Activated CD8-positive, alpha-beta memory T cell treated with anti-CD3 and anti-CD28 coated beads, Interleukin-2, amount 50 U/mL, for 24 hours (primary cell): ENCODE results near the gene ACVR1.
"Not testable (repeated sequence)": the region's sequence is repeated elsewhere in the genome, so short reads cannot be mapped to it uniquely, and the experiment has no call there.

Experiments
- DNase-seq: peaks from one replicate; pipeline ENCODE4 v3.0.0-alpha.2; 2020; ENCODE audit errors: extremely low read depth

Gene ACVR1

GRCh38 chr2:157827377-157827776, 48.8 kb downstream of the ACVR1 start:
- no peak for DNase-seq

DNA sequence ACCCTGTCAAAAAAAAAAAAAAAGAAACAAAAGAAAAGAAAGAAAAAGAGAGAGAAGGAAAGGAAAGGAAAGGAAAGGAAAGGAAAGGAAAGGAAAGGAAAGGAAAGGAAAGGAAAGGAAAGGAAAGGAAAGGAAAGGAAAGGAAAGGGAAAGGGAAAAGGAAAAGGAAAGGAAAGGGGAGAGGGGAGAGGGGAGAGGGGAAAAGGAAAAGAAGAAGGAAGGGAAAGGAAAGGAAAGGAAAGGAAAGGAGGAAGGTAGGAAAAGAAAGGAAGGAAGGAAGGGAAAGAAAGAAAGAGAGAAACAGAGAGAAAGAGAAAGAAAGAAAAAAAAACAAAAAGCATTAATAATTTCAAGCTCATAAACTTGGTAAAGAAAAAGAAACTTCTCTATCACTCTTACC, 49.5 kb downstream of the ACVR1 start:
- DNase-seq, result not testable (repeated sequence)

- no peak for DNase-seq
These were observed 50.2 kb downstream of the ACVR1 start for GRCh38 chr2:157825885-157826284.

GRCh38 chr2:157822993-157823392, 53.1 kb downstream of the ACVR1 start:
- no peak for DNase-seq

- no peak for DNase-seq
These were observed 53.6 kb downstream of the ACVR1 start for GRCh38 chr2:157822533-157822932.

DNA sequence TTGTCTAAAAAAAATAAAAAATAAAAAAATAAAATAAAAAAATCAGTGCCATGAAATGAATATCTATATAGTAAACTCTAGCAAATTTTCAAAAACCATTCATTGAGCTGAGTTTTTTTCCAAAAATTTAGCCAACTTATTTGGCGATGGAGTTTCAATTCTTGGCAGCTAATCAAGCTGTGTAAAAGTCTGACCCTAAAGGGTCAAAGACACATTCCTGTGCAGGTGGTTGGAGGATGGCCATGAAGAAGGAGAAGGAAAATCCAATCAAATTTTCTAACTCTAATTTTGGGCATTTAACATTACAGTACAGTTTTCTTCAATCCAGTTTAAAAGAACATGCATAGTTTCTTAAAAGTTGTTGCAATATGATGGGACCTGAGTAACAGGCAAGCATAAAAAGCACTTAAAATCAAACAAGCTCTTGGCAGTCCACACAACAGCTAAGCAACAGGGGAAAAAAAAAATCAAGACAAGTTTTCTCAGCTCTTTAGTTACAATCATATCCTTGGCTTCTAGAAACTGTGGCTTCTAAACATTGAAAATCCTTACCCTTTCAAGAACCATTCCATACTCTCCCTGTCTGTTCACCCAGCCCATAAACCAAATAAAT, 54.5 kb downstream of the ACVR1 start:
- DNase-seq, result no peak

- DNase-seq, result no peak
These were observed 55.9 kb downstream of the ACVR1 start for GRCh38 chr2:157820193-157820592.

DNA sequence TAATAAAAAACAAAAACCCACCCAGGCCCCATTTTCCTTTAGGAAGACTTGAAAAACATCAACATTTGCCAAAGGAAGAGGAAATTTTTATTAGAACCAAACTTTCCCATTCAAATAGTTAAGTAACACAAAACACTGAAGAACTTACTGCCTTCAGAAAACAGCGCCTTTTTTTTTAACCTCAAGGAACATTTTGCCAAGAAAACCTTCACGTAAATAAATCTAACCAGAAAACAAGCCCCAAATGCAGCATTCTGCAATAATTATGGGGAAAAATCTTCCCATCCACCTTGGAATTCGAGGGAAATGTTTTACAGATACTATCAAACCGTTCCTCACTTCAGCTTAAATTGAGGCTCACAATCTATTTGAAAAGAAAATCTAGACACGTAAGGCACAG, 56.4 kb downstream of the ACVR1 start:
- DNase-seq, result no peak

- DNase-seq, result no peak
These were observed 57.9 kb downstream of the ACVR1 start for GRCh38 chr2:157818227-157818626.

DNA sequence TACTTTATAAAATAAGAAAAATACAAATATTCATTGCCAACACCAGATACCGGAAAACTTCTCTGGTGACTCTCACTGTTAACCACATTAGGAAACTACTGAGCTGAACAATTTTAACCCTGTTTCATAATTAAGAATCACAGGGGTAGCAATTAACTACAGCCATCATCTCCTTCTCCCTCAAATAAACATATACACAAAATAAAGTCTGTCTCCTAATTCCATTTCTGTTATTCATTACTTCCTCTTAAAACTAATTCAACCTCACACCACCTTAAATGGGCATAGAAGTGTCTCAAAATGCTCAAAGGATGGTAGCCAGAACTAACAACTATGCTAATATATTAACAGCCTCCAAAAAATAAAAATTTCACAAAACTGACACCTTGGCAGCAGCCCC, 60.7 kb downstream of the ACVR1 start:
- DNase-seq, result no peak

DNA sequence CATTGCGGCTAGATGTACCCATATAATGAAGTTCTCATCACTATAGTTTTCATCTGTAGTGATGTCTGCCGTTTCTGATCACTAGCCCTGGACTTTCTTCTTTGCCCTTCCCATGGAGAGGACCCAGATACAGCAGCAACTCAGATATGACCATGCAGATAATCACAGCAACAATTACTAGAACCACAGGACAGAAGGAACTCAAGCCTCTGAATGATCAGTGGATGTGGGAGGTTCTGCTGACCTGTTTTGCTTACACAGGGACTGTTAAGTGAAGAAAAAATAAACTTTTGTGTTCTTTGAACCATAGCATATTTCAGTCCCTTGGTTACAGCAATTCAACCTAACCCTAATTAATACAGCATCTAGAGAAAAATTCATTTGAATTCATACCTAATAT, 62.7 kb downstream of the ACVR1 start:
- DNase-seq, result no peak

- no peak for DNase-seq
These were observed 66.1 kb downstream of the ACVR1 start for GRCh38 chr2:157810037-157810436.

- no peak for DNase-seq
These were observed 66.9 kb downstream of the ACVR1 start for GRCh38 chr2:157809212-157809611.

- no peak for DNase-seq
These were observed 67.7 kb downstream of the ACVR1 start for GRCh38 chr2:157808421-157808820.

DNA sequence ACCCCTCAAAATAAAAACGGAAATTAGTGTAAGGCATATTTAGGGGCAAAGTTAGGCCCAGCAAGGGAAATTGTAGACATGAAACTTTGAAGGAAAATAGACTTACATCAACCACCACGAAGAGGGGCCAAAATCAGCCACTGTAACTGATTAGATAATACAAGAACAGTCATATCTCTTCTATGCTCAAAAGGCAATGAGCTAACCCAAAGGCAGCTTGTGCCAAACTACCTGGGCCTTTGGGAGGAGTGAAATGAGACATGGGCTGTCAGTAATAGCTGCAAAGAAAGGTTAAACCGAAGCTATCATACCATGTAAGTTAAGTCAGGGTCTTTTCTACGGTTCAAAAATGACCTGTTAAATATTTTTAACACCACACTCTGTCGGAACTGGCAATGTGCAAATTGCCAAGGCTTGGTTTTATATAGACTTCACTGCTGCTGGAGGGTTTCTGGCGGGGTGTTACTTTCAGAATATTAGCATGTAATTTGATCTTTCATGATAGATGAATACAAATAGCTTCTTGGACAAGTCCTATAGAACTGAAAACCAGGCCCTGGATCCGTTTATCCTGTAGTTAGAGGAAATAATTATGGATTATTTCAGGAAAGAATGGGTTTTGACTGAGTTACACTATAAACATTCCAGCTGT, 69.6 kb downstream of the ACVR1 start:
- no peak for DNase-seq

DNA sequence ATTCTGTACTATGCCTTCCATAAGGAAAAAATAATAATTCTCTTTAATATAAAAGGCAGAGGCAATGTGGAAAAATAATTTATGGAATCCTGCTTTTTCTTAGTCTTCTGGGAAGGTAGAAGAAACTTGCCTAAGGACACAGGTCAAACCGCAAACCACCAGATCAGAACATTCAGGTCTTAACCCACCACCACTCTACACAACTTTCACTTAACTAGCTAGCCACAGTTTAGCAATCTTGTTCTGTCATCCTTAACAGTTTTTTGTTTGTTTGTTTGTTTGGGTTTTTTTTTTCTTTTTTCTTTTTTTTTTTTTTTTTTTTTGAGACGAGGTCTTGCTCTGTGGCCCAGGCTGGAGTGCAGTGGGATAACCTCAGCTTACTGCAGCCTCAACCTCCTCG, 70.6 kb downstream of the ACVR1 start:
- DNase-seq, result no peak

DNA sequence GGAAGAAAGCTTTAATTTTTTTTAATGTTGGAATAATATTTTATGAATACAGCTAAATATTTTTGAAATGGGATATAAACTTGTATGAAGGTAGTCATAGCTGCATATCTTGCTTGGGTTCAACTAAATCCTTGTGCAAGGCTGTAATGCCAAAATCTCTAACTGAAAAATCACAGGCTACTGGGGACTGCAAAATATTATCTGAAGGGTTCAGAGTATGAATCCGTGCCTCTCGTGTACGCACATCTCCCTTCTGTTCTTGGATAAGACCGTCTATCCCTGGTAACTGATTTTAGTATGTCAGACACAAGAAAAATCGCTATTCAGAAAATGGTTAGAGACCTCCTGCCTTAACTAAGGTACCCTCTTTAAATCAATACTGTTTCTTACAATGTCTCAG, 71.8 kb downstream of the ACVR1 start:
- DNase-seq, result no peak

GRCh38 chr2:157803952-157804351, 72.2 kb downstream of the ACVR1 start:
- DNase-seq, result no peak

DNA sequence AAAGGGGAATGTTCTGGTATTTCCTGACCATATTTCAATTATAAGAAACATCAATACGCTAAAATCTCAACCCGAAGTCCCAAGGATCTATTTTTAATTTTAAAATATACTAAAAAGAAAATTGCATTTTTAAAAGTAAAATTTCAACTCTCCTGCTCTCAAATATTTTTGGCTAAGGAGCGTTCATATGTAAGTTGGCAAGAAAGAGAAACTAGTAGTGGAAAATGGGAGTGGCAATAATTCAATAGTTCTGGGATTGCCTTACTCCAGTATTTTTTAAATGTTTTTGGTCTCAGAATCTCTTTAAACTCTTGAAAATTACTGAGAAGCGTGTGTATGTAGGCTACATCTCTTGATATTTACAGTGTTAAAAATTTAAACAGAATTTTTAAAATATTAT, 72.7 kb downstream of the ACVR1 start:
- DNase-seq, result no peak

DNA sequence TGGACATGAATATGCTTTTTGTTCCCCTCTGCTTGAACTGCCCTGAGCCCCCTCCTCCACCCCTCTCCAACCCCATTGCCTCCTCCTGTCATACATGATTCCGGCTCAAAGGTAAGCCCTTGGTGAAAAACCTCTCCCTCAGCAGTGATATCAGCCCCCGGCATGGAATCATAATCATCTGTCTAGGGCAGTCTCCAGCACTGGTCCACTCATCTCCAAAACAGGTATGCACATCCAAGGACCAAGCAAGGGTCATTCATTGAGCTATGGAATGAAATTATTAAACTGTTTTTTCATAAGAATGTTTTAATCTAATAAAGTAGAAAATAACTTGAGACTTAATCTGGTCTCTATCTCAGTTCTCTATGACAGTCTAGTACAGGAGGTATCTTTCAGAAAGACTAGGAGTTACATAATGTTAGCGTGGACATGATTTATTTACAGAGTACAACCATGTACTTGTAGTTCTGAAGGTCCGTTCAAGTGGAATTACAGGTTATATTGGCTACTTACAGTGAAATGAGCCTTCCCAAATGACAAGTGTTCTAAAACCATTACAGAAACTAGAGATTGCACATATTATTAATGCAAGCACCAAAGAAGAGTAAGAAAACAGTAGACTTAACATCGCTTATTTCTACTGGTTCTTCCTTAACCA, 75.2 kb downstream of the ACVR1 start:
- no peak for DNase-seq

- DNase-seq, result no peak
These were observed 83.0 kb downstream of the ACVR1 start for GRCh38 chr2:157793053-157793612.

DNA sequence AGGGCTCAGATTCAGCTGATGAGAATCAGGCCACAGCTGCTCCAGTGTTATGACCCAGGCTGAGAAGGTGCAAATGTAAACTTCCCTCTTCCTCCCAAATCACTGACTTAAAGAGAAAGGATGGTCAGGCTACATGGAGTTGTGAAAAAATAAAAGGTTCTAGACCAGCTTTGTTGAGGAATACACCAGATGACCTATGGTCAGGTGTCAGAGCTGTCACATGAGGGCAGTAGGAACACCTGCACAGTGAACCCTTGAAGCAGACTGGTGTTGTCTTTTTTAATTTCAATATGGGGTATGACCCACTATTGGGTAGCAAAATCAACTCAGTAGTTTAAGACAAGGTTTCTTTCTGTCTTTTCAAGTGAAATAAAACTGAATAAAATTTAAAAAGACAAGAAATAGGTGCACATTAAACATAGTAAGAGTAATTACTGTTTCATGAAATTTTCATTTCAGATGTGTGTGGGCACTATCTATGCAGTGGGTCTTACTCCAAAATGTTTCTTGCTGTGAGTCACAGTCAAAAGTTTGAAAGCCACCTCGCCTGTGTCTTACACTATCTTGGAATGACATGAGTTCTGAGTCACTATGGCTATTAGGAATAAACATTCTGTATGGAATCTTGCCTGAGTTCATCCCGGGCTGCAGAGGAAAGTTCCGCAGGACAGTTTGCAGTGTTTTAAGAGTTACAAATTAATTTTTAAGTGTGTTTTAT, 83.6 kb downstream of the ACVR1 start:
- DNase-seq, result no peak
